SK-N-SH (cell line): ENCODE results near the gene NUAK1.

Experiments
- CTCF ChIP-seq: fragments of 200-600 bp; sonication (generic); IDR thresholded peaks from 2 replicates; pipeline ENCODE4 v1.6.1; 2017; ENCODE audit warnings: antibody characterized with exemption, mild to moderate bottlenecking, moderate library complexity
- EZH2phosphoT487 ChIP-seq: fragments of 200-600 bp; sonication (generic); IDR thresholded peaks from 2 replicates; pipeline ENCODE4 v1.6.1; 2017; ENCODE audit warnings: low read depth, mixed run types, mild to moderate bottlenecking, antibody characterized with exemption, moderate library complexity, borderline replicate concordance
- POLR2AphosphoS5 ChIP-seq: IDR thresholded peaks from 2 replicates; pipeline ENCODE4 v1.6.1; 2012; ENCODE audit warnings: low read depth, low read length
- REST ChIP-seq: IDR thresholded peaks from 2 replicates; pipeline ENCODE4 v1.6.1; 2012; ENCODE audit warnings: mild to moderate bottlenecking, low read depth, low read length, moderate library complexity
- TCF12 ChIP-seq: IDR thresholded peaks from 2 replicates; pipeline ENCODE4 v1.4.0; 2012
- YY1 ChIP-seq: IDR thresholded peaks from 2 replicates; pipeline ENCODE4 v1.4.0; 2012; ENCODE audit warnings: low read depth, mild to moderate bottlenecking

- TF ChIP-seq CTCF (no peak), POLR2AphosphoS5 (no peak), TCF12 (peak; percentile 78), YY1 (no peak; the same call in 1 of the 2 replicates), EZH2phosphoT487 (no peak), REST (no peak)
Measured at GRCh38 chr12:106090591-106091445, 47.9 kb downstream of the NUAK1 start.
